ENCODE data around the gene GSPT2.

The GSPT2 gene

GRCh38 chrX:51747671-51748070, 4.4 kb downstream of the GSPT2 start:
- no peak for TF ChIP-seq EZH2 (IDR thresholded peaks at IDR 0.05)
- no peak for TF ChIP-seq FOXP2 (optimal IDR thresholded peaks at IDR 0.05; ENCODE audit: control extremely low read depth, extremely low read length, insufficient read depth)
- no peak for TF ChIP-seq POLR2AphosphoS5 (IDR thresholded peaks at IDR 0.05; ENCODE audit: borderline replicate concordance, low read depth, low read length)
- Histone ChIP-seq H3K4me3 (no peak overlapping the region), H3K9ac (ENCODE audit: insufficient read length) (no peak overlapping the region), H3K9me3 (ENCODE audit: low read depth, low read length) (no peaks in the 10 kb centered on the region), H3K36me3 (ENCODE audit: insufficient read depth, low read length) (peaks cover 13% of the 10 kb centered on the region), H3K27ac (no peak overlapping the region)
- DNase-seq (ENCODE audit: low read depth, low spot score) = no peak

GRCh38 chrX:51759055-51759839, 16.0 kb downstream of the GSPT2 start:
- no peak for DNase-seq (ENCODE audit: low read depth, low spot score)
- no peak for TF ChIP-seq FOXP2 (optimal IDR thresholded peaks at IDR 0.05; ENCODE audit: control extremely low read depth, extremely low read length, insufficient read depth)
- TF ChIP-seq EZH2 (IDR thresholded peaks at IDR 0.05) = no peak
- no peak for TF ChIP-seq POLR2AphosphoS5 (IDR thresholded peaks at IDR 0.05; ENCODE audit: borderline replicate concordance, low read depth, low read length)
- no peaks in the 10 kb centered on the region for H3K9me3 ChIP-seq (ENCODE audit: low read depth, low read length)
- no peak overlapping the region for H3K4me3 ChIP-seq
- H3K27ac ChIP-seq = no peak overlapping the region
- no peak overlapping the region for H3K9ac ChIP-seq (ENCODE audit: insufficient read length)
- no peaks in the 10 kb centered on the region for H3K36me3 ChIP-seq (ENCODE audit: insufficient read depth, low read length)

- Histone ChIP-seq H3K27ac (no peak overlapping the region), H3K4me3 (no peak overlapping the region), H3K9ac (ENCODE audit: insufficient read length) (no peak overlapping the region), H3K9me3 (ENCODE audit: low read depth, low read length) (no peaks in the 10 kb centered on the region), H3K36me3 (ENCODE audit: insufficient read depth, low read length) (no peaks in the 10 kb centered on the region)
- no peak for DNase-seq (ENCODE audit: low read depth, low spot score)
- TF ChIP-seq FOXP2 (optimal IDR thresholded peaks at IDR 0.05; ENCODE audit: control extremely low read depth, extremely low read length, insufficient read depth) (no peak), POLR2AphosphoS5 (IDR thresholded peaks at IDR 0.05; ENCODE audit: borderline replicate concordance, low read depth, low read length) (no peak), EZH2 (IDR thresholded peaks at IDR 0.05) (no peak)
Measured at GRCh38 chrX:51760657-51761056, 17.4 kb downstream of the GSPT2 start.

GRCh38 chrX:51766546-51766945, 23.3 kb downstream of the GSPT2 start:
- no peak overlapping the region for H3K4me3 ChIP-seq
- H3K36me3 ChIP-seq (ENCODE audit: insufficient read depth, low read length) = no peaks in the 10 kb centered on the region
- H3K27ac ChIP-seq = no peak overlapping the region
- TF ChIP-seq FOXP2 (optimal IDR thresholded peaks at IDR 0.05; ENCODE audit: control extremely low read depth, extremely low read length, insufficient read depth) = no peak
- no peak for TF ChIP-seq EZH2 (IDR thresholded peaks at IDR 0.05)
- TF ChIP-seq POLR2AphosphoS5 (IDR thresholded peaks at IDR 0.05; ENCODE audit: borderline replicate concordance, low read depth, low read length) = no peak
- no peaks in the 10 kb centered on the region for H3K9me3 ChIP-seq (ENCODE audit: low read depth, low read length)
- DNase-seq (ENCODE audit: low read depth, low spot score) = no peak
- no peak overlapping the region for H3K9ac ChIP-seq (ENCODE audit: insufficient read length)

GRCh38 chrX:51776851-51777250, 33.6 kb downstream of the GSPT2 start:
- no peaks in the 10 kb centered on the region for H3K9me3 ChIP-seq (ENCODE audit: low read depth, low read length)
- no peak overlapping the region for H3K4me3 ChIP-seq
- no peak for DNase-seq (ENCODE audit: low read depth, low spot score)
- TF ChIP-seq POLR2AphosphoS5 (IDR thresholded peaks at IDR 0.05; ENCODE audit: borderline replicate concordance, low read depth, low read length) (no peak), FOXP2 (optimal IDR thresholded peaks at IDR 0.05; ENCODE audit: control extremely low read depth, extremely low read length, insufficient read depth) (no peak), EZH2 (IDR thresholded peaks at IDR 0.05) (no peak)
- no peak overlapping the region for H3K27ac ChIP-seq
- H3K36me3 ChIP-seq (ENCODE audit: insufficient read depth, low read length) = no peaks in the 10 kb centered on the region
- H3K9ac ChIP-seq (ENCODE audit: insufficient read length) = no peak overlapping the region

GRCh38 chrX:51779306-51779705, 36.1 kb downstream of the GSPT2 start:
- TF ChIP-seq EZH2 (IDR thresholded peaks at IDR 0.05) = no peak
- no peak for TF ChIP-seq FOXP2 (optimal IDR thresholded peaks at IDR 0.05; ENCODE audit: control extremely low read depth, extremely low read length, insufficient read depth)
- TF ChIP-seq POLR2AphosphoS5 (IDR thresholded peaks at IDR 0.05; ENCODE audit: borderline replicate concordance, low read depth, low read length) = no peak
- Histone ChIP-seq H3K27ac (no peak overlapping the region), H3K4me3 (no peak overlapping the region), H3K36me3 (ENCODE audit: insufficient read depth, low read length) (no peaks in the 10 kb centered on the region), H3K9ac (ENCODE audit: insufficient read length) (no peak overlapping the region), H3K9me3 (ENCODE audit: low read depth, low read length) (no peaks in the 10 kb centered on the region)
- DNase-seq (ENCODE audit: low read depth, low spot score) = no peak

GRCh38 chrX:51795136-51795535, 51.9 kb downstream of the GSPT2 start:
- H3K27ac ChIP-seq = no peak overlapping the region
- H3K4me3 ChIP-seq = no peak overlapping the region
- H3K36me3 ChIP-seq (ENCODE audit: insufficient read depth, low read length) = no peaks in the 10 kb centered on the region
- H3K9ac ChIP-seq (ENCODE audit: insufficient read length) = no peak overlapping the region
- DNase-seq (ENCODE audit: low read depth, low spot score) = no peak
- no peaks in the 10 kb centered on the region for H3K9me3 ChIP-seq (ENCODE audit: low read depth, low read length)
- TF ChIP-seq EZH2 (IDR thresholded peaks at IDR 0.05) (no peak), FOXP2 (optimal IDR thresholded peaks at IDR 0.05; ENCODE audit: control extremely low read depth, extremely low read length, insufficient read depth) (no peak), POLR2AphosphoS5 (IDR thresholded peaks at IDR 0.05; ENCODE audit: borderline replicate concordance, low read depth, low read length) (no peak)
